ENCODE results near the gene SLC34A2. TPM values are rescaled to one million over a fixed set of nuclear protein-coding genes. Genes with fewer than 3 reads are reported as not detected.

The SLC34A2 gene
- total RNA-seq, 4 donors from 2014 or later, result 1.3 to 4.0 (median 2.3) TPM

DNA sequence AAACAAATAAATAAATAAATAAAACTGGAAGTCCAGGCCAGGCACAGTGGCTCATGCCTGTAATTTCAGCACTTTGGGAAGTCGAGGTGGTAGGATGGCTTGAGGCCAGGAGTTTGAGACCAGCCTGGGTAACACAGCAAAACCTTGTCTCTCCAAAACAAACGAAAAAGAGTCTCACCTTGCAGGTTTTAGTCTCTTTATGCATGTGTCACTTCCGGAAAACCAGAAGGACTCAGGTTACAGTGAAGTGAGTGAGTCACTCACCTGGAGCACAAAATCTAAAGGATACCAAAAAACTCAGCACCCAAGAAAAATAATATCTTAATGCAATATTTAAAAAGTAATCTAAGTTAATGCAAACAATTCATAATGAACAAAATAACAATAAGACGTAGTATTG is 20.1 kb upstream of the SLC34A2 start:
- intact Hi-C loops (cut with DNase I; ENCODE audit: low total_unique reads), result no loop called here
- no peak overlapping the region for H3K4me3 ChIP-seq (ENCODE audit: low read depth, poor library complexity, severe bottlenecking)
- no peak for DNase-seq (ENCODE audit: low spot score in 2 of 2)
- WGBS, 2 donors, result 57 to 63% methylated on average over 4 of the region's 4 CpGs
- TF ChIP-seq POLR2A (IDR thresholded peaks at IDR 0.05), result no peak
- TF ChIP-seq CTCF (IDR thresholded peaks at IDR 0.05), result no peak

DNA sequence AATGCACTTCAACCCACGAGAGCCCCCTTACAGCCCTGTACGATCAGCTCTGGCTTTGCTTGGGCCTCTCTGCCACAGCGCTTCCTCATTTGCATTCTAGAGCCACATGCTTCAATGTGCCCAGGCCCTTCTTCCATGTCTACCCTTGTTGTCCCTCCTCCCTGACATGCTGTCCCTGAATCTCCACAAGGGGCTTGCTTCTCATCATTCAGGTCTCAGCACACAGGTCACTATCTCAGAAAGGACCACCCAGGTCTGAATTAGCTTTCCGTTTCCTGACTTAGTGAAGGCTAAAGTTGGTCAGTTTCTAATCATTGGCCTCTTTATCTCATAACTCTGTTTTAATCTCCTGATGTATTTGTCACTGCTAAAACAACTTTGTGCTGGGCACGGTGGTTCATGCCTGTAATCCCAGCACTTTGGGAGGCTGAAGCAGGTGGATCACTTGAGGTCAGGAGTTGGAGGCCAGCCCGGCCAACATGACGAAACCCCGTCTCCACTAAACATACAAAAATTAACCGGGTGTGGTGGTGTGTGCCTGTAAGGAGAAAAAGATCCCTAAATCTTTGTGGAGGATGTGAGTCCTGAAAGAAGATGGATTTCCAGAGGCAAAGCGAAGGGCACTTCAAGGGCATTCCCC is 17.9 kb upstream of the SLC34A2 start:
- no peak for DNase-seq (ENCODE audit: low spot score in 2 of 2)
- no peak overlapping the region for H3K4me3 ChIP-seq (ENCODE audit: low read depth, poor library complexity, severe bottlenecking)
- no peak for TF ChIP-seq CTCF (IDR thresholded peaks at IDR 0.05)
- 87 to 88% methylated on average over 10 of the region's 10 CpGs for WGBS, 2 donors
- intact Hi-C loops (cut with DNase I; ENCODE audit: low total_unique reads), result no loop called here

- no peak for TF ChIP-seq CTCF (IDR thresholded peaks at IDR 0.05)
- no peak for TF ChIP-seq POLR2A (IDR thresholded peaks at IDR 0.05)
- no peak overlapping the region for H3K4me3 ChIP-seq (ENCODE audit: low read depth, poor library complexity, severe bottlenecking)
- no peak for DNase-seq (ENCODE audit: low spot score in 2 of 2)
- intact Hi-C loops (cut with DNase I; ENCODE audit: low total_unique reads), result no loop called here
- WGBS, 2 donors, result 64 to 93% methylated on average over 4 of the region's 4 CpGs
Observed at GRCh38 chr4:25638221-25638601, 17.4 kb upstream of the SLC34A2 start.

DNA sequence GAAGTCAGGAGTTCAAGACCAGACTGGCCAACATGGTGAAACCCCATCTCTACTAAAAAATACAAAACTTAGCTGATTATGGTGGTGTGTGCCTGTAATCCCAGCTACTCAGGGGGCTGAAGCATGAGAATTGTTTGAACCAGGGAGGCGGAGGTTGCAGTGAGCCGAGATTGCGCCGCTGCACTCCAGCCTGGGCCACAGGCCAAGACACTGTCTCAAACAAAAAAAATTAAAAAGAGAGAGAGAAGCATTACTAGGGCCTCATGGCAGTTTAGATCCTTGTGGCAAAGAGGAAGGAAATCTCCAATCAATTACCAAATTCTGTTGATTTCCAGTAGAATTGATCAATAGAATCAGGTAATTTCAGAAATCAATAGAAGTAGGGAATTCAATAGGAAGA is 16.8 kb upstream of the SLC34A2 start:
- H3K4me3 ChIP-seq (ENCODE audit: low read depth, poor library complexity, severe bottlenecking), result no peak overlapping the region
- DNase-seq (ENCODE audit: low spot score in 2 of 2), result no peak
- TF ChIP-seq POLR2A (IDR thresholded peaks at IDR 0.05) (no peak), CTCF (IDR thresholded peaks at IDR 0.05) (no peak)
- intact Hi-C loops (cut with DNase I; ENCODE audit: low total_unique reads), result no loop called here
- 50 to 71% methylated on average over 4 of the region's 4 CpGs for WGBS, 2 donors

DNA sequence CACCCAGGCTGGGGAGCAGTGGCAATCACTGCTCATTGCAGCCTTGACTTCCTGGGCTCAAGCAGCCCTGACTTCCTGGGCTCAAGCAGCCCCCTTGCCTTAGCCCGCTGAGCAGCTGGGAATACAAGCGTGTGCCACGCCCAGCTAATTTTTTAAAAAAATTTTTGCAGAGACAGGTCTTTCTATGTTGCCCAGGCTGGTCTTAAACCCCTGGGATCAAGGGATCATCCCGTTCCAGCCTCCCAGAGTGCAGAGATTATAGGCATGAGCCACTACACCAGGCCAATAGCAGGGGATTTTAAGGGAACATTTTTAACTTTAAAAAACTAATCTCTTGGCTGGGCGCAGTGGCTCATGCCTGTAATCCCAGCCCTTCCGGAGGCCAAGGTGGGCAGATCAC is 5.3 kb upstream of the SLC34A2 start:
- 73 to 87% methylated on average over 5 to 6 of the region's 6 CpGs for WGBS, 2 donors
- no peak for TF ChIP-seq CTCF (IDR thresholded peaks at IDR 0.05)
- no peak for TF ChIP-seq POLR2A (IDR thresholded peaks at IDR 0.05)

DNA sequence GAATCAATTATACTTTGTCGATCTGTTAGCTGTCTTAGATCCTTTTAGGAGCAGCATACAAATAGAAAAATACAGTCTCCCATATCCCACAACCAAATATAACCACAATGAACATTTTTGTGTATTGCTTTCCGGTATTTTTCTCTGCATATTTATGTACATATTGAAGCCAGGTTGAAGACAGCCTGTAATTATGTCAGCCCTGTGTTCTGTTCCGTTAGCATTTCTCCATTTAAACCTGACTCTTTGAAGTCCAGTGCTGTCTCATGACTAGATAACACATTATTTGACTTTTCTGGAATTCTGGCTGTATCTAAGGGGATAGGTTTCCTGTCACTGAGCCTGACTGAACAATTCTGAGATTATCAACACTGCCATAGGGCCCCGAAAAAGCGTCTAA is 4.0 kb upstream of the SLC34A2 start:
- TF ChIP-seq POLR2A (IDR thresholded peaks at IDR 0.05), result no peak
- no peak for DNase-seq (ENCODE audit: low spot score in 2 of 2)
- intact Hi-C loops (cut with DNase I; ENCODE audit: low total_unique reads), result no loop called here
- no peak overlapping the region for H3K4me3 ChIP-seq (ENCODE audit: low read depth, poor library complexity, severe bottlenecking)
- 53 to 74% methylated on average over 5 of the region's 5 CpGs for WGBS, 2 donors

More for the DNA sequence above, 5.3 kb upstream of the SLC34A2 start:
- intact Hi-C loops (cut with DNase I; ENCODE audit: low total_unique reads), result no loop called here
- no peak overlapping the region for H3K4me3 ChIP-seq (ENCODE audit: low read depth, poor library complexity, severe bottlenecking)
- no peak for DNase-seq (ENCODE audit: low spot score in 2 of 2)
